AG04450 (cell line): Measurements from ENCODE around the gene STKLD1. TPM values are rescaled to one million over a fixed set of nuclear protein-coding genes. Genes with fewer than 3 reads are reported as not detected.

Source experiments
- CTCF ChIA-PET: fragments of 300-600, 350-600 bp; formaldehyde crosslinking; extraction: SDS; loops from one replicate; lab custom pipeline; 2022; ENCODE audit warnings: antibody characterized with exemption, inconsistent platforms; lab: Charles Lee
- POLR2A ChIA-PET: fragments of 350-600 bp; formaldehyde crosslinking; extraction: SDS; loops from one replicate; lab custom pipeline; 2021; ENCODE audit warnings: antibody characterized with exemption, inconsistent platforms; lab: Yijun Ruan, JAX
- DNase-seq: peaks from one replicate; pipeline ENCODE4 v3.0.0-alpha.2; 2011; ENCODE audit warnings: low read depth, low spot score
- H3K27ac ChIP-seq: one replicate; pipeline ENCODE4 v1.5.1; 2012; ENCODE audit warnings: low read depth, low read length, control low read depth
- H3K27me3 ChIP-seq: one replicate; pipeline ENCODE4 v1.6.0; 2012; ENCODE audit warnings: low read length; ENCODE audit not compliant: control insufficient read depth, insufficient read depth
- H3K4me3 ChIP-seq: 2 replicates; pipeline ENCODE4 v1.5.1; 2011; ENCODE audit warnings: mild to moderate bottlenecking, low read depth, low read length, control low read depth
- H3K9me3 ChIP-seq: 2 replicates; pipeline ENCODE4 v1.5.1; 2012; ENCODE audit warnings: low read length; ENCODE audit not compliant: control insufficient read depth, insufficient read depth
- polyA plus RNA-seq: library from polyadenylated mRNA; depleted of rRNA; stranded (reverse); fragments of >200 nt; gene quantifications from 2 replicates; pipeline ENCODE4 v1.2.3, GENCODE V29; 2011
- TF ChIP-seq, protein P1 (sequence below): IDR thresholded peaks from 2 replicates; pipeline ENCODE4 v1.5.1; 2011; ENCODE audit warnings: low read depth, low read length, control low read depth, inconsistent platforms

STKLD1 gene
- polyA plus RNA-seq, 1 experiment, result 0.95 TPM

DNA sequence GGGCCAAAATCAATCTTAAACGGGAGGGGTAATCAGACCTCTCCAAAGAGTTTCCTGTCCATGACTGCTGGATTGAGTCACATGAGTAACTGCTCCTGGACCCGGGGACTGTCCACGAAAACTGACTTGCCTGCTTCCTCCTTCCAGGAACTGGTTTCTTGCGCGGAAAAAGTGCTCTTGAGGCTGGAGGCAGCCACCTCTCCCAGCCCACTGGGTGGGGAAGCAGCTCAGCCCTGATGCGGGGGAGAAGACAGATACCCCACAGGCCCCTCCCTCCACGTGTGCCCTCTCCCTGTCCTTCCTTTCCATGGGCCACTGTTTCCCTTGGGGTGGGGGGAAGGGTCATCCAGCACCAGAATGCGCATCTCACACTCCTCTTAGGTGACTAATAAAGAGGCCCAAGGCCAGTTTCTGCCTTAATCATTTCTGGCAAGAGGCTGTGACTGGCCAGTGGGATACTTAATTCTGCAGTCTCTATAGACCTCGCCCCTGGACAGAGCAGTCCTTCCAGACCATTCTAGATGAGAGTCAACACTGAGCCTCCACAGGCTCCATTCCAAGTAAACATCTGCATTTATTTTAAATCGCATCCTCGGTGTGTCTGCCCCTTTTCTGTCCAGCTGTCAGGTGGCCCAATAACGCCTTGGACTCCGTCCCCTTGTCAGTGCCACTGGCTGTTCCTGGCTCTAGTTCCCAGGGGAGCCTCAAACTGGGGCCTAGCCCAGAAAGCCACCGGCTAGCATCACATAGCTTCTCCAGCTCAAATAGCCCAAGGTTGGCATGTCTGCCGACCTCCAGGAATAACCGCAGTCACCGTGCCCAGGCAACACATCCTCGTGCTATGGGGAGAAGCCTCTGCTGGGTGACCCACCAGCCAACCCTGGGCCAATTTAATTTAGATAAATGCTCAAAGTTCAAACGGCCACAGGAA lies 29.6 kb downstream of the STKLD1 start:
- CTCF ChIA-PET, result interaction anchor here (0.6 to 3.2 kb wide), 5 partner anchors 29 to 81 kb away, joined by 3 to 13 read pairs (median 4); partner anchors contain the start of genes SLC2A6 and STKLD1
- no peaks in the 10 kb centered on the region; the same call in 1 of the 2 replicates for H3K9me3 ChIP-seq
- H3K27me3 ChIP-seq, result no peaks in the 10 kb centered on the region
- POLR2A ChIA-PET, result no interaction called here
- no peak for DNase-seq
- no peak overlapping the region for H3K4me3 ChIP-seq
- TF ChIP-seq, protein P1, sequence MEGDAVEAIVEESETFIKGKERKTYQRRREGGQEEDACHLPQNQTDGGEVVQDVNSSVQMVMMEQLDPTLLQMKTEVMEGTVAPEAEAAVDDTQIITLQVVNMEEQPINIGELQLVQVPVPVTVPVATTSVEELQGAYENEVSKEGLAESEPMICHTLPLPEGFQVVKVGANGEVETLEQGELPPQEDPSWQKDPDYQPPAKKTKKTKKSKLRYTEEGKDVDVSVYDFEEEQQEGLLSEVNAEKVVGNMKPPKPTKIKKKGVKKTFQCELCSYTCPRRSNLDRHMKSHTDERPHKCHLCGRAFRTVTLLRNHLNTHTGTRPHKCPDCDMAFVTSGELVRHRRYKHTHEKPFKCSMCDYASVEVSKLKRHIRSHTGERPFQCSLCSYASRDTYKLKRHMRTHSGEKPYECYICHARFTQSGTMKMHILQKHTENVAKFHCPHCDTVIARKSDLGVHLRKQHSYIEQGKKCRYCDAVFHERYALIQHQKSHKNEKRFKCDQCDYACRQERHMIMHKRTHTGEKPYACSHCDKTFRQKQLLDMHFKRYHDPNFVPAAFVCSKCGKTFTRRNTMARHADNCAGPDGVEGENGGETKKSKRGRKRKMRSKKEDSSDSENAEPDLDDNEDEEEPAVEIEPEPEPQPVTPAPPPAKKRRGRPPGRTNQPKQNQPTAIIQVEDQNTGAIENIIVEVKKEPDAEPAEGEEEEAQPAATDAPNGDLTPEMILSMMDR, result no peak
- H3K27ac ChIP-seq, result no peak overlapping the region

DNA sequence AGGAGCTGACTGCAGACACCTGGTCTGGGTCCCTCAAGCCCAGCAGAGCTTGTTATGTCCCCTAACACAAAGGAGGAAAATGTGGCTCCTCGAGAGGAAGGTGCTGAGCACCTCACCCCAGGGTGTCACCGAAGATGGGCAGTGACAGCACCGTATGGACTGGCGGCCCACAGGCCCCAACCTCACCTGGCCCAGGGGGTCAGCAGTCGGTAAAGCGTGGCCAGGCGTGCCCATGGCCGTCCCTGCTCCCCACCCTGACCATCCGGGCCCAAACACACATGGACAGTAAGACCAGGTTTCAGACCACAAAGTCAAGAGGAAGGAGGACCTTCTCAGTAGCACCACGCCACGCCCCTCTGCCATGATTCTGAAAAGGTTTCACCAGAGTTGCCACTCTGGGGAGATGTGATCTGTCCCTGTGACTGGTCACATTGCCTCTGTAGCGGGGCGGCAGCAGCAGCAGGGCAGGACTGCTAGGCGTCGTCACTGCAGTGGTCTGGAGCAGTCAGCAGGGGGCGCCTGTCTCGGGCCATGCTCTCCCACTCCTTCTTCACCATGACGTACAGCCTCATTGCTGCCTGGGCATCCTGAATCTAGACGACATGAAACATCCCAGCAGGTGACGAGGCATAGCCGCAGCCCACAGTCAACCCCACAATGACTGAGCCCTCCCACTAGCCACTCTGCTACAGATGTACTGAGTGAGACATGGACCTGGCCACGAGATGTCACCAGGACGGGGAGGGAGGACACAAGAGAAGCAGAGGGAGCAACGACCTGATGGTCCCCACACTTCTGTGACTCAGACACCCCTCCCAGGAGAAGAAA lies 30.5 kb downstream of the STKLD1 start:
- Histone ChIP-seq H3K9me3 (no peaks in the 10 kb centered on the region; the same call in 1 of the 2 replicates), H3K4me3 (no peak overlapping the region), H3K27me3 (no peaks in the 10 kb centered on the region), H3K27ac (no peak overlapping the region)
- TF ChIP-seq, protein P1, result peak; percentile 93
- POLR2A ChIA-PET, result no interaction called here
- peak; percentile 47 for DNase-seq
- CTCF ChIA-PET, result interaction anchor here (0.6 to 3.2 kb wide), 5 partner anchors 30 to 80 kb away, joined by 3 to 13 read pairs (median 4); partner anchors contain the start of genes SLC2A6 and STKLD1

DNA sequence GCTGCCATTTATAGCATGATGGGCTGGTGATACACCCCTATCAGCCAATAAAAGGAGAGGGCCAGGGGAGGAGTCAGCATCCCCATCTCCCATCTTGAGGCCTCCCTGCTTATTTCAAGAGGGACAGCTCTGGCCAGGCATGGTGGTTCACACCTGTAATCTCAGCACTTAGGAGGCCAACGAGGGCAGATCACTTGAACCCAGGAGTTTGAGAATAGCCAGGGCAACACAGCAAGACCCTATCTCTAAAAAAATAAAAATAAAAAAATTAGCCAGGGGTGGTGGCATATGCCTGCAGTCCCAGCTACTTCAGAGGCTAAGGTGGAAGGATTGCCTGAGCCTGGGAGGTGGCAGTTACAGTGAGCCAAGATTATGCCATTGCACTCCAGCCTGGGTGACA lies 31.9 kb downstream of the STKLD1 start:
- H3K9me3 ChIP-seq, result no peaks in the 10 kb centered on the region; the same call in 1 of the 2 replicates
- ChIA-PET CTCF (no interaction called here), POLR2A (no interaction called here)
- H3K27me3 ChIP-seq, result no peaks in the 10 kb centered on the region
- no peak overlapping the region for H3K4me3 ChIP-seq
- no peak overlapping the region for H3K27ac ChIP-seq
- TF ChIP-seq, protein P1, result no peak
- DNase-seq, result no peak

DNA sequence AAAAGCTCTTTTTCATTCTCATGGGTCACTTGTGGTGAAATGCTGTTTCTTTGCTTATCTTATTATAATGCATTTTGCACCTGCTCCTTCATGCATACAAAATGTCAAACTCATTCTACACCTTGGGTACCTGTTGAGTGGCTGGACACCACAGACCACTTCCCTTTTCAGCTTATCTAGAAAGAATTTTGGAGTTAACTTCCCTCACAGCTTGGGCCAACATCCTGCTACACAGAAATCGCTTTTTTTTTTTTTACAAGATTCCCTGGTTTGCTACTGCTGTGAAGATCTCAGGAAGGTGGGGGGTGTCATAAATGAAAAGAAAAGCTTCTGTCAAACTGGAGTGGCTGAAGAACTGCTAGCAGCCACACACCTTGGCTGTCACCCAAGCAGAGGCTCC lies 39.0 kb downstream of the STKLD1 start:
- H3K4me3 ChIP-seq, result no peak overlapping the region
- ChIA-PET POLR2A (no interaction called here), CTCF (interaction anchor here (1.4 kb wide), 1 partner anchor 71 kb away, joined by 4 read pairs; no protein-coding TSS in a partner anchor)
- DNase-seq, result no peak
- TF ChIP-seq, protein P1, result no peak
- no peaks in the 10 kb centered on the region for H3K27me3 ChIP-seq
- H3K27ac ChIP-seq, result peak overlapping the region; percentile 11
- H3K9me3 ChIP-seq, result peaks cover 2% of the 10 kb centered on the region; the same call in 1 of the 2 replicates
